HepG2 (cell line): Measurements from ENCODE around the gene XPO1. TPM values are rescaled to one million over a fixed set of nuclear protein-coding genes. Genes with fewer than 3 reads are reported as not detected.

Experiments used
- CHD2 ChIP-seq: IDR thresholded peaks from 2 replicates; pipeline ENCODE4 v1.6.1; 2011; ENCODE audit warnings: low read depth, low read length, improper control_type of control experiment
- CREB3 ChIP-seq: sonication (generic); formaldehyde crosslinking; IDR thresholded peaks from 2 replicates; pipeline ENCODE4 v1.5.0; 2020; ENCODE audit warnings: missing genetic modification reagents
- E2F2 ChIP-seq: sonication (generic); formaldehyde crosslinking; IDR thresholded peaks from 2 replicates; pipeline ENCODE4 v1.4.0; 2020; ENCODE audit warnings: missing genetic modification reagents, borderline replicate concordance
- LCORL ChIP-seq, 2 experiments: fragments of 450-650 bp in 1 of 2; sonication (generic) in 1 of 2; formaldehyde crosslinking in 1 of 2; IDR thresholded peaks; 2 replicates each; pipeline versions ENCODE4 v1.5.0 to v1.6.1; 2017 to 2020; ENCODE audit warnings: antibody characterized with exemption in 1 of 2, missing genetic modification reagents in 1 of 2
- PHF21A ChIP-seq: sonication (generic); formaldehyde crosslinking; IDR thresholded peaks from 2 replicates; pipeline ENCODE4 v1.5.0; 2020; ENCODE audit warnings: mild to moderate bottlenecking, missing genetic modification reagents
- PRDM15 ChIP-seq: sonication (generic); formaldehyde crosslinking; IDR thresholded peaks from 2 replicates; pipeline ENCODE4 v1.4.0; 2020; ENCODE audit warnings: missing genetic modification reagents
- SRY ChIP-seq: sonication (generic); formaldehyde crosslinking; IDR thresholded peaks from 2 replicates; pipeline ENCODE4 v1.8.0; 2022; ENCODE audit warnings: mild to moderate bottlenecking, missing genetic modification reagents
- ZBTB38 ChIP-seq: sonication (generic); formaldehyde crosslinking; IDR thresholded peaks from 2 replicates; pipeline ENCODE4 v1.5.1; 2020; ENCODE audit warnings: mild to moderate bottlenecking, missing genetic modification reagents
- ZC3H4 ChIP-seq: sonication (generic); formaldehyde crosslinking; IDR thresholded peaks from 2 replicates; pipeline ENCODE4 v1.4.0; 2020; ENCODE audit warnings: missing genetic modification reagents, borderline replicate concordance
- ZNF124 ChIP-seq: sonication (generic); formaldehyde crosslinking; IDR thresholded peaks from 2 replicates; pipeline ENCODE4 v1.4.0; 2020; ENCODE audit warnings: missing genetic modification reagents
- ZNF251 ChIP-seq: sonication (generic); formaldehyde crosslinking; IDR thresholded peaks from 2 replicates; pipeline ENCODE4 v1.9.0; 2021; ENCODE audit warnings: mild to moderate bottlenecking, missing genetic modification reagents
- ZNF260 ChIP-seq: sonication (generic); formaldehyde crosslinking; IDR thresholded peaks from 2 replicates; pipeline ENCODE4 v1.4.0; 2020; ENCODE audit warnings: missing genetic modification reagents, low read depth, mild to moderate bottlenecking, borderline replicate concordance
- ZNF274 ChIP-seq: sonication (generic); formaldehyde crosslinking; IDR thresholded peaks from 2 replicates; pipeline ENCODE4 v1.5.1; 2020; ENCODE audit warnings: mild to moderate bottlenecking, missing genetic modification reagents
- ZNF430 ChIP-seq: sonication (generic); formaldehyde crosslinking; IDR thresholded peaks from 2 replicates; pipeline ENCODE4 v1.9.0; 2021; ENCODE audit warnings: mild to moderate bottlenecking, missing genetic modification reagents
- ZNF773 ChIP-seq: sonication (generic); formaldehyde crosslinking; IDR thresholded peaks from 2 replicates; pipeline ENCODE4 v1.4.0; 2020; ENCODE audit warnings: missing genetic modification reagents, borderline replicate concordance
- polyA plus RNA-seq, 8 experiments: library from polyadenylated mRNA; depleted of rRNA in 3 of 8; stranded (reverse) in 7 of 8; unstranded in 1 of 8; fragments of >200 nt; fragmentation: Illumina TruSeq in 4 of 8; extraction: Trizol in 4 of 8; gene quantifications; 2 replicates each; pipeline versions ENCODE4 v1.2.1 to v1.2.3, GENCODE V29; 2011 to 2016; ENCODE audit warnings: low read depth in 4 of 8, missing spikeins in 1 of 8, mixed read lengths in 1 of 8; ENCODE audit not compliant: insufficient read depth in 1 of 8
- total RNA-seq, 5 experiments: library from RNA; depleted of rRNA; stranded (reverse); fragments of >200 nt; fragmentation: Illumina TruSeq; extraction: Trizol; gene quantifications; 2 replicates each; pipeline ENCODE4 v1.2.3, GENCODE V29; 2016; ENCODE audit warnings: low read depth in 1 of 5
- TF ChIP-seq, protein P1 (sequence below): sonication (generic); formaldehyde crosslinking; IDR thresholded peaks from 2 replicates; pipeline ENCODE4 v1.4.0; 2020; ENCODE audit warnings: missing genetic modification reagents, borderline replicate concordance
- TF ChIP-seq, protein P2 (sequence below): sonication (generic); formaldehyde crosslinking; IDR thresholded peaks from 2 replicates; pipeline ENCODE4 v1.5.0; 2020; ENCODE audit warnings: mild to moderate bottlenecking, missing genetic modification reagents, moderate library complexity
- TF ChIP-seq, protein P3 (sequence below): IDR thresholded peaks from 2 replicates; pipeline ENCODE4 v1.6.1; 2016; ENCODE audit warnings: low read depth, borderline replicate concordance

The XPO1 gene
- total and polyA plus RNA-seq, 2 of the 13 experiments (the other 11 are each of a cell fraction or from before 2014, with no cell fraction given), result 67.4 to 212 TPM

GRCh38 chr2:61538920-61539520 is 864 bp upstream of the XPO1 start (continued):
- TF ChIP-seq CREB3, result no peak
- TF ChIP-seq ZNF773 (CRISPR knock-in tag), result no peak
- TF ChIP-seq ZNF260, result no peak
- TF ChIP-seq LCORL (IDR thresholded peaks at IDR 0.05), result 0 out of 2 replicates have a peak, but pooled peaks have one; percentile 48
- TF ChIP-seq LCORL (CRISPR knock-in tag; IDR thresholded peaks at IDR 0.05), result 0 out of 2 replicates have a peak, but pooled peaks have one; percentile 8
- no peak for TF ChIP-seq CHD2
- TF ChIP-seq PHF21A (CRISPR knock-in tag), result no peak; the same call in 1 of the 2 replicates
- TF ChIP-seq, protein P1, sequence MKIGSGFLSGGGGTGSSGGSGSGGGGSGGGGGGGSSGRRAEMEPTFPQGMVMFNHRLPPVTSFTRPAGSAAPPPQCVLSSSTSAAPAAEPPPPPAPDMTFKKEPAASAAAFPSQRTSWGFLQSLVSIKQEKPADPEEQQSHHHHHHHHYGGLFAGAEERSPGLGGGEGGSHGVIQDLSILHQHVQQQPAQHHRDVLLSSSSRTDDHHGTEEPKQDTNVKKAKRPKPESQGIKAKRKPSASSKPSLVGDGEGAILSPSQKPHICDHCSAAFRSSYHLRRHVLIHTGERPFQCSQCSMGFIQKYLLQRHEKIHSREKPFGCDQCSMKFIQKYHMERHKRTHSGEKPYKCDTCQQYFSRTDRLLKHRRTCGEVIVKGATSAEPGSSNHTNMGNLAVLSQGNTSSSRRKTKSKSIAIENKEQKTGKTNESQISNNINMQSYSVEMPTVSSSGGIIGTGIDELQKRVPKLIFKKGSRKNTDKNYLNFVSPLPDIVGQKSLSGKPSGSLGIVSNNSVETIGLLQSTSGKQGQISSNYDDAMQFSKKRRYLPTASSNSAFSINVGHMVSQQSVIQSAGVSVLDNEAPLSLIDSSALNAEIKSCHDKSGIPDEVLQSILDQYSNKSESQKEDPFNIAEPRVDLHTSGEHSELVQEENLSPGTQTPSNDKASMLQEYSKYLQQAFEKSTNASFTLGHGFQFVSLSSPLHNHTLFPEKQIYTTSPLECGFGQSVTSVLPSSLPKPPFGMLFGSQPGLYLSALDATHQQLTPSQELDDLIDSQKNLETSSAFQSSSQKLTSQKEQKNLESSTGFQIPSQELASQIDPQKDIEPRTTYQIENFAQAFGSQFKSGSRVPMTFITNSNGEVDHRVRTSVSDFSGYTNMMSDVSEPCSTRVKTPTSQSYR, result no peak
- TF ChIP-seq SRY (CRISPR knock-in tag), result 0 out of 2 replicates have a peak, but pooled peaks have one; percentile 2
- TF ChIP-seq, protein P2, sequence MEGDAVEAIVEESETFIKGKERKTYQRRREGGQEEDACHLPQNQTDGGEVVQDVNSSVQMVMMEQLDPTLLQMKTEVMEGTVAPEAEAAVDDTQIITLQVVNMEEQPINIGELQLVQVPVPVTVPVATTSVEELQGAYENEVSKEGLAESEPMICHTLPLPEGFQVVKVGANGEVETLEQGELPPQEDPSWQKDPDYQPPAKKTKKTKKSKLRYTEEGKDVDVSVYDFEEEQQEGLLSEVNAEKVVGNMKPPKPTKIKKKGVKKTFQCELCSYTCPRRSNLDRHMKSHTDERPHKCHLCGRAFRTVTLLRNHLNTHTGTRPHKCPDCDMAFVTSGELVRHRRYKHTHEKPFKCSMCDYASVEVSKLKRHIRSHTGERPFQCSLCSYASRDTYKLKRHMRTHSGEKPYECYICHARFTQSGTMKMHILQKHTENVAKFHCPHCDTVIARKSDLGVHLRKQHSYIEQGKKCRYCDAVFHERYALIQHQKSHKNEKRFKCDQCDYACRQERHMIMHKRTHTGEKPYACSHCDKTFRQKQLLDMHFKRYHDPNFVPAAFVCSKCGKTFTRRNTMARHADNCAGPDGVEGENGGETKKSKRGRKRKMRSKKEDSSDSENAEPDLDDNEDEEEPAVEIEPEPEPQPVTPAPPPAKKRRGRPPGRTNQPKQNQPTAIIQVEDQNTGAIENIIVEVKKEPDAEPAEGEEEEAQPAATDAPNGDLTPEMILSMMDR, result no peak
- TF ChIP-seq ZNF274 (CRISPR knock-in tag), result no peak
- no peak for TF ChIP-seq ZNF124 (CRISPR knock-in tag)
- 0 out of 2 replicates have a peak, but pooled peaks have one; percentile 36 for TF ChIP-seq ZNF251 (CRISPR knock-in tag)
- no peak for TF ChIP-seq E2F2 (CRISPR knock-in tag)
- no peak for TF ChIP-seq ZC3H4 (CRISPR knock-in tag)
- TF ChIP-seq ZNF430 (CRISPR knock-in tag), result 0 out of 2 replicates have a peak, but pooled peaks have one; percentile 10
- TF ChIP-seq PRDM15, result 0 out of 2 replicates have a peak, but pooled peaks have one; percentile 43
- TF ChIP-seq, protein P3, sequence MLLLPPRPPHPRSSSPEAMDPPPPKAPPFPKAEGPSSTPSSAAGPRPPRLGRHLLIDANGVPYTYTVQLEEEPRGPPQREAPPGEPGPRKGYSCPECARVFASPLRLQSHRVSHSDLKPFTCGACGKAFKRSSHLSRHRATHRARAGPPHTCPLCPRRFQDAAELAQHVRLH, result 0 out of 2 replicates have a peak, but pooled peaks have one; percentile 10
- no peak for TF ChIP-seq ZBTB38 (CRISPR knock-in tag)
